Middle frontal gyrus (tissue), 1 donor: ENCODE measurements around the gene POM121.
A peak's percentile ranks its signal among the peaks of the same experiment; 100 is the strongest.
"Not testable (repeated sequence)": the region's sequence is repeated elsewhere in the genome, so short reads cannot be mapped to it uniquely, and the experiment has no call there.

Experiments used
- DNase-seq: peaks from one replicate; pipeline ENCODE4 v3.0.0-alpha.2; 2015; ENCODE audit warnings: low spot score; ENCODE audit errors: extremely low spot score

POM121 gene

GRCh38 chr7:72924733-72925545, at the start of gene POM121:
POM121 (plus strand) TSS chr7:72925095; CDS start chr7:72925122, 27 bp downstream.
- peak; percentile 72 for DNase-seq

- peak; percentile 59 for DNase-seq
Measured at GRCh38 chr7:72879079-72879736, 45.7 kb upstream of the POM121 start.

GRCh38 chr7:72879737-72880215, 45.1 kb upstream of the POM121 start:
- DNase-seq = not testable (repeated sequence)

GRCh38 chr7:72891750-72892149, 33.1 kb upstream of the POM121 start:
- DNase-seq = not testable (repeated sequence)

GRCh38 chr7:72904740-72905139, 20.2 kb upstream of the POM121 start:
- DNase-seq = not testable (repeated sequence)

GRCh38 chr7:72908422-72908821, 16.5 kb upstream of the POM121 start:
- not testable (repeated sequence) for DNase-seq

- DNase-seq = not testable (repeated sequence)
Measured at GRCh38 chr7:72911395-72911794, 13.5 kb upstream of the POM121 start.

- DNase-seq = not testable (repeated sequence)
Measured at GRCh38 chr7:72913750-72914149, 11.1 kb upstream of the POM121 start.

- not testable (repeated sequence) for DNase-seq
Measured at GRCh38 chr7:72914756-72915525, 10.0 kb upstream of the POM121 start.

- DNase-seq = no peak
Measured at GRCh38 chr7:72919256-72919775, 5.6 kb upstream of the POM121 start.

GRCh38 chr7:72924386-72924732, 536 bp upstream of the POM121 start:
- no peak for DNase-seq

GRCh38 chr7:72925546-72926120, 738 bp downstream of the POM121 start:
- no peak for DNase-seq

GRCh38 chr7:72927791-72928190, 2.9 kb downstream of the POM121 start:
- DNase-seq = not testable (repeated sequence)

- DNase-seq = not testable (repeated sequence)
Measured at GRCh38 chr7:72928216-72928615, 3.3 kb downstream of the POM121 start.

GRCh38 chr7:72942022-72942705, 17.3 kb downstream of the POM121 start:
- not testable (repeated sequence) for DNase-seq

GRCh38 chr7:72942956-72943355, 18.1 kb downstream of the POM121 start:
- not testable (repeated sequence) for DNase-seq

GRCh38 chr7:72944937-72945336, 20.0 kb downstream of the POM121 start:
- not testable (repeated sequence) for DNase-seq

GRCh38 chr7:72945597-72945996, 20.7 kb downstream of the POM121 start:
- not testable (repeated sequence) for DNase-seq

GRCh38 chr7:72946130-72946745, 21.3 kb downstream of the POM121 start:
- not testable (repeated sequence) for DNase-seq

GRCh38 chr7:72948714-72949113, 23.8 kb downstream of the POM121 start:
- not testable (repeated sequence) for DNase-seq
